ENCODE measurements around the gene NRSN2. TPM values are rescaled to one million over a fixed set of nuclear protein-coding genes. Genes with fewer than 3 reads are reported as not detected.

Gene NRSN2
- total RNA-seq, 1 experiment from 2014 or later = 1.9 TPM

DNA sequence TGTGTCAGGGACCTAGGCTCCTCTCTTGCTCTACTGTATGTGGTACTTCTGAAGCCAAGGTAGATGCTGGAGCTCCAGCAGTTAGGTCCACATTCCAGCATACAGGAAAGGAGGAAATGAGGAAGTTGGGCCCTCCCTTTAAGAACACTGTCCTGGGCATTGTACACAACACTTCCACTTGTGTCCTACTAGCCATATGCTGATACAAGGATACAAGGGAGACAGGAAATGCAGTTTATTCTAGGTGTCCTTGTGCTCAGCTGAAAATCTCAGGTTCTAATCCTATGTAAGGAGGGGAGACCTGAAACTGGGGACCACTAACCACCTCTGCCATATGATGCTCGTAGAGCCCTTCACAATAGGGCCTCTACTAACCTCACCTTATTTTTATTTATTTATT lies 37.8 kb downstream of the NRSN2 start:
- H3K36me3 ChIP-seq (ENCODE audit: control insufficient read depth in 1 of 2, insufficient read depth in 2 of 2, low read length in 2 of 2) = peaks cover 8 to 22% of the 10 kb centered on the region in 2 experiments; a peak in 3 of 4 replicates

More for the DNA sequence above, 37.8 kb downstream of the NRSN2 start:
- TF ChIP-seq EGR1 (IDR thresholded peaks at IDR 0.05; ENCODE audit: low read depth) = no peak
- TF ChIP-seq SRF (IDR thresholded peaks at IDR 0.05; ENCODE audit: low read depth) = no peak
- TF ChIP-seq RAD21 (IDR thresholded peaks at IDR 0.05; ENCODE audit: low read depth) = no peak
- no peak for TF ChIP-seq POLR2A (IDR thresholded peaks at IDR 0.05; ENCODE audit: borderline replicate concordance, extremely low read depth, insufficient read depth, insufficient read length)
- no peak for TF ChIP-seq ELF1 (IDR thresholded peaks at IDR 0.05; ENCODE audit: borderline replicate concordance, low read depth)
- no peak for TF ChIP-seq CBX3 (IDR thresholded peaks at IDR 0.05; ENCODE audit: low read depth)
- no peak for TF ChIP-seq SP1 (IDR thresholded peaks at IDR 0.05; ENCODE audit: low read depth)
- no peak for TF ChIP-seq ZNF274 (IDR thresholded peaks at IDR 0.05; ENCODE audit: low read depth, low read length)
- TF ChIP-seq POLR2AphosphoS5 (IDR thresholded peaks at IDR 0.05; ENCODE audit: low read depth, low read length) = no peak
- no peak for TF ChIP-seq YY1 (IDR thresholded peaks at IDR 0.05; ENCODE audit: extremely low read depth, insufficient replicate concordance, low read depth, low read length)
- no peak for TF ChIP-seq FOSL1 (IDR thresholded peaks at IDR 0.05; ENCODE audit: low read depth)
- no peak for TF ChIP-seq SIN3A (IDR thresholded peaks at IDR 0.05; ENCODE audit: low read depth)
- TF ChIP-seq EZH2phosphoT487 (IDR thresholded peaks at IDR 0.05; ENCODE audit: borderline replicate concordance) = no peak
- TF ChIP-seq, protein P1, sequence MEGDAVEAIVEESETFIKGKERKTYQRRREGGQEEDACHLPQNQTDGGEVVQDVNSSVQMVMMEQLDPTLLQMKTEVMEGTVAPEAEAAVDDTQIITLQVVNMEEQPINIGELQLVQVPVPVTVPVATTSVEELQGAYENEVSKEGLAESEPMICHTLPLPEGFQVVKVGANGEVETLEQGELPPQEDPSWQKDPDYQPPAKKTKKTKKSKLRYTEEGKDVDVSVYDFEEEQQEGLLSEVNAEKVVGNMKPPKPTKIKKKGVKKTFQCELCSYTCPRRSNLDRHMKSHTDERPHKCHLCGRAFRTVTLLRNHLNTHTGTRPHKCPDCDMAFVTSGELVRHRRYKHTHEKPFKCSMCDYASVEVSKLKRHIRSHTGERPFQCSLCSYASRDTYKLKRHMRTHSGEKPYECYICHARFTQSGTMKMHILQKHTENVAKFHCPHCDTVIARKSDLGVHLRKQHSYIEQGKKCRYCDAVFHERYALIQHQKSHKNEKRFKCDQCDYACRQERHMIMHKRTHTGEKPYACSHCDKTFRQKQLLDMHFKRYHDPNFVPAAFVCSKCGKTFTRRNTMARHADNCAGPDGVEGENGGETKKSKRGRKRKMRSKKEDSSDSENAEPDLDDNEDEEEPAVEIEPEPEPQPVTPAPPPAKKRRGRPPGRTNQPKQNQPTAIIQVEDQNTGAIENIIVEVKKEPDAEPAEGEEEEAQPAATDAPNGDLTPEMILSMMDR (IDR thresholded peaks at IDR 0.05 in 2 of 3, conservative IDR thresholded peaks at IDR 0.05 in 1 of 3; ENCODE audit: borderline replicate concordance in 1 of 3, insufficient read depth in 1 of 3, low read depth in 2 of 3, low read length in 2 of 3) = no peak
- TF ChIP-seq, protein P2, sequence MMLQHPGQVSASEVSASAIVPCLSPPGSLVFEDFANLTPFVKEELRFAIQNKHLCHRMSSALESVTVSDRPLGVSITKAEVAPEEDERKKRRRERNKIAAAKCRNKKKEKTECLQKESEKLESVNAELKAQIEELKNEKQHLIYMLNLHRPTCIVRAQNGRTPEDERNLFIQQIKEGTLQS (IDR thresholded peaks at IDR 0.05) = no peak
- TF ChIP-seq ZFX (IDR thresholded peaks at IDR 0.05) = no peak
- TF ChIP-seq, protein P3, sequence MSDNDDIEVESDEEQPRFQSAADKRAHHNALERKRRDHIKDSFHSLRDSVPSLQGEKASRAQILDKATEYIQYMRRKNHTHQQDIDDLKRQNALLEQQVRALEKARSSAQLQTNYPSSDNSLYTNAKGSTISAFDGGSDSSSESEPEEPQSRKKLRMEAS (IDR thresholded peaks at IDR 0.05) = no peak
- TF ChIP-seq CEBPB (IDR thresholded peaks at IDR 0.05; ENCODE audit: low read depth) = no peak
- TF ChIP-seq, protein P4, sequence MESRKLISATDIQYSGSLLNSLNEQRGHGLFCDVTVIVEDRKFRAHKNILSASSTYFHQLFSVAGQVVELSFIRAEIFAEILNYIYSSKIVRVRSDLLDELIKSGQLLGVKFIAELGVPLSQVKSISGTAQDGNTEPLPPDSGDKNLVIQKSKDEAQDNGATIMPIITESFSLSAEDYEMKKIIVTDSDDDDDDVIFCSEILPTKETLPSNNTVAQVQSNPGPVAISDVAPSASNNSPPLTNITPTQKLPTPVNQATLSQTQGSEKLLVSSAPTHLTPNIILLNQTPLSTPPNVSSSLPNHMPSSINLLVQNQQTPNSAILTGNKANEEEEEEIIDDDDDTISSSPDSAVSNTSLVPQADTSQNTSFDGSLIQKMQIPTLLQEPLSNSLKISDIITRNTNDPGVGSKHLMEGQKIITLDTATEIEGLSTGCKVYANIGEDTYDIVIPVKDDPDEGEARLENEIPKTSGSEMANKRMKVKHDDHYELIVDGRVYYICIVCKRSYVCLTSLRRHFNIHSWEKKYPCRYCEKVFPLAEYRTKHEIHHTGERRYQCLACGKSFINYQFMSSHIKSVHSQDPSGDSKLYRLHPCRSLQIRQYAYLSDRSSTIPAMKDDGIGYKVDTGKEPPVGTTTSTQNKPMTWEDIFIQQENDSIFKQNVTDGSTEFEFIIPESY (IDR thresholded peaks at IDR 0.05; ENCODE audit: extremely low read depth, insufficient replicate concordance, low read length) = no peak
- Histone ChIP-seq H3K9me3 (ENCODE audit: control insufficient read depth in 1 of 2, insufficient read depth in 1 of 2, low read depth in 1 of 2, low read length in 2 of 2) (no peaks in the 10 kb centered on the region), H3K4me1 (ENCODE audit: control insufficient read depth in 1 of 2, insufficient read depth in 2 of 2, low read length in 2 of 2) (peaks cover 13 to 17% of the 10 kb centered on the region in 2 experiments), H3K4me3 (replicated peaks in 1 of 2; ENCODE audit: low read depth in 1 of 2, low read length in 2 of 2) (no peak overlapping the region), H3K27ac (ENCODE audit: low read depth, low read length) (no peak overlapping the region), H3K4me2 (ENCODE audit: low read length) (no peak overlapping the region), H2AFZ (ENCODE audit: low read depth, low read length, poor library complexity, severe bottlenecking) (no peak overlapping the region), H3K9ac (ENCODE audit: low read length) (no peak overlapping the region), H4K20me1 (ENCODE audit: insufficient read depth) (no peaks in the 10 kb centered on the region), H3K27me3 (ENCODE audit: insufficient read depth, low read length) (no peaks in the 10 kb centered on the region), H3K79me2 (ENCODE audit: insufficient read depth, low read length) (peaks cover 46% of the 10 kb centered on the region), H3K9me2 (ENCODE audit: insufficient read depth) (no peaks in the 10 kb centered on the region)
- ChIA-PET POLR2A (interaction anchor here (1.2 to 29.0 kb wide), 3 partner anchors 14 to 25 kb away, joined by 3 to 779 read pairs (median 639); partner anchors contain the start of gene RBCK1), CTCF (no interaction called here), RAD21 (ENCODE audit: low non-redundant PET in 1 of 2, low total read pairs in 2 of 2, uncharacterized antibody in 2 of 2, unreplicated experiment in 2 of 2) (no interaction called here)
- intact Hi-C loops (cut with micrococcal nuclease) = no loop called here
- ATAC-seq (no peak), DNase-seq (ENCODE audit: low read depth, low spot score) (no peak)
- no TSS peak for BruUV-seq (replicated peaks)
